AG08395 (cell line): ENCODE data around the gene SLC35F6.

ENCODE experiments used
- DNase-seq: peaks from one replicate; pipeline ENCODE4 v3.0.0; 2012; ENCODE audit warnings: mixed read lengths, low spot score

Gene SLC35F6

GRCh38 chr2:26822877-26823276, 58.8 kb downstream of the SLC35F6 start:
- DNase-seq, result no peak
